Anterior cingulate cortex (tissue), 58 donors: ENCODE results near the gene C6orf15.
A peak's percentile ranks its signal among the peaks of the same experiment; 100 is the strongest.

Source experiments
- DNase-seq, 58 donors: peaks; one replicate each; lab custom pipeline; 2025; lab: John Stamatoyannopoulos, UW

Gene C6orf15

GRCh38 chr6:31111712-31112111, 663 bp downstream of the C6orf15 start:
- no peak for DNase-seq

- DNase-seq, result no peak
Observed at GRCh38 chr6:31110825-31111582, 1.4 kb downstream of the C6orf15 start.

- no peak for DNase-seq
Observed at GRCh38 chr6:31107052-31107451, 5.3 kb downstream of the C6orf15 start.

DNA sequence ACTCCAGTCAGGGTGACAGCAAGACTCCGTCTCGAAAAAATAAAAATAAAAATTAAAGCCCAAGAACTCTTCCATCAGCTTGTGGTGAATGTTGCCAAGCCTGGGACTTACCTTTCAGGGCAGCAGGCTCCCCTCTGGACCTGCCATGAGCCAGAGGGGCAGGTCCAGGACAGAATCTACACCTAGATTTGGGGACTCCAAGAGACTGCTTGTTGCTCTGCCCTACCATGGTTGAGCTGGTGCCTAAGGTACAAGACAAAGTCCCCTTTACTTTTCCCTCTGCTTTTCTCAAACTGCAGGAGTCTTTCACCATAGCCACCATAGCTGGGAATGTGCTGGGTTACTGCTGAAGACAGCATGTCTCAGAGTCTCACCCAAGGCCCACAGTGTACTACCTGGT, 9.2 kb downstream of the C6orf15 start:
- no peak for DNase-seq

GRCh38 chr6:31098449-31098938, 13.9 kb downstream of the C6orf15 start:
- no peak for DNase-seq

- DNase-seq, result no peak
Observed at GRCh38 chr6:31096656-31097055, 15.7 kb downstream of the C6orf15 start.

- no peak for DNase-seq
Observed at GRCh38 chr6:31096215-31096614, 16.2 kb downstream of the C6orf15 start.

GRCh38 chr6:31094389-31094881, 17.9 kb downstream of the C6orf15 start:
- no peak for DNase-seq

GRCh38 chr6:31092769-31093505, 19.4 kb downstream of the C6orf15 start:
- no peak for DNase-seq

- no peak for DNase-seq
Observed at GRCh38 chr6:31092238-31092637, 20.1 kb downstream of the C6orf15 start.

- no peak for DNase-seq
Observed at GRCh38 chr6:31091680-31092079, 20.7 kb downstream of the C6orf15 start.

DNA sequence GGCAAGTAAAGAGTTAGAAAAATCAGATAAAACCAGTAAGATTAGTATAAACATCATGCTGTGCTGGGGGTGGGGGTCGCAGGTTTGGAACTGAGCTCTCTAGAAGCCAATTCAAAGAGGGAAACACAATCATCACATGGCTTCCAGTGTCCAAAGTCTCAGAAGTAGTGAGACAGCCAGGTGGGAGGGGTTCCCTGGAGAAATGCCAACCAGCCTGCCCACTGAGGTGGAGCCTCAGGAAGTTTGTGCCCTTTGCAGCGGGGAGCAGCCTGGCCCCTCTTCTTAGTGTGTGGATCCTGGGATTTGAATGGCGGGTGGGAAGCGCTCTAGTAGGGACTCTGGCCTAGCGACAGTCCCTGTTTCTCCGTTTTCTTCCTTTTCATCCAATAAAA, 21.4 kb downstream of the C6orf15 start:
- no peak for DNase-seq

DNA sequence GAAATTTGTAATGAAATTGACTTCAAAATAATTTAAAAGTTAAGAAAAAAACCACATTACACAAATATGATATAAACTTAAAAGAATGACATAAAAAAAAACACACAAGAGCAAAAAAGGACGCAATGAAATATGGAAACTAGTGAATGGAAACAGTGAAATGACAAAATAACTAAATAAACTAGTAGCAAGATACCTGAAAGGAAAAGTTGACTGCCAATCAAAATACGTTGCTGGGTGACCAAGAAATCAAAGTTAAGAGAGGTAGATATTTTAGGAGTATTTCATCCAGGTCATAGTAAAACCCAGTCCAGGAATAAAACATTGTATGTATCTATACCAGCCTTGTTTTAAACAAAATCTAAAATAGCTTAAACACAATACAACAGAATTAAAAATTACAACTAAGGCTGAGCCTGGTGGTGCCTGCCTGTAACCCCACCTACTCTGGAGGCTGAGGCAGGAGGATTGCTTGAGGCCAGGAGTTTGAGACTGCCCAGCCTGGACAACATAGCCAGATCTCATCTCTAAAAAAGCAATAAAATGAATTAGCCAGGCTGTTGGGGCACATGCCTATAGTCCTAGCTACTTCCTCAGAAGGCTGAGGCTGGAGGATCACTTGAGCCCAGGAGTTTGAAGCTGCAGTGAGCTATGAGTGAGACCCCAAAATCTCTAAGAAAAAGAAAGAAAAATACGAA, 22.0 kb downstream of the C6orf15 start:
- no peak for DNase-seq

DNA sequence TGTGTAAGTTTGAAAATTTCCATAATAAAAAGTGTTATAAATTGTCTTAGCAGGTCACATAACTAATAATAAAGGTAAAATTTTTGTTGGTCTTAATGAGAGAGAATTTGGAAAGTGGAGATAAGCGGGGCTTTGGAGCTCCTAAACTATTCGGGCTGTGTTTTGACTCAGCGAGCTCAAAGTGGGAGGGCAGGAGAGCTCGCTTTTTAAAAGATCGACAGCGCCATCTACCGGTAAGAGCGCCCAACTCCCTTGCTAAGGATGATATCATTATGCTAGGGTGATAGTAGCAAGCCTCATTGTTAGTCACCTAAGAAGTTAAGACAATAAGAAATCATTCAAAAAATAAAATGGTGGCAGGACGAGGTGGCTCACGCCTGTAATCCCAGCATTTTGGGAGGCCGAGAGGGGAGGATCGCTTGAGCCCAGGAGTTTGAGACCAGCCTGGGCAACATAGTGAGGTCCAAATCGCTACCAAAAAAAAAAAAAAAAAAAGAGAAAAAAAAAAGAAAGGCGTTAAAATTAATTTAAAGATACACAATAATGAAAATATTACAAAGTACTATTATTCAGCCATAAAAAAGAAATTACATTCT, 24.8 kb downstream of the C6orf15 start:
- peak in 56 of 58 donors; percentile 5 to 88 (median 54) for DNase-seq

DNA sequence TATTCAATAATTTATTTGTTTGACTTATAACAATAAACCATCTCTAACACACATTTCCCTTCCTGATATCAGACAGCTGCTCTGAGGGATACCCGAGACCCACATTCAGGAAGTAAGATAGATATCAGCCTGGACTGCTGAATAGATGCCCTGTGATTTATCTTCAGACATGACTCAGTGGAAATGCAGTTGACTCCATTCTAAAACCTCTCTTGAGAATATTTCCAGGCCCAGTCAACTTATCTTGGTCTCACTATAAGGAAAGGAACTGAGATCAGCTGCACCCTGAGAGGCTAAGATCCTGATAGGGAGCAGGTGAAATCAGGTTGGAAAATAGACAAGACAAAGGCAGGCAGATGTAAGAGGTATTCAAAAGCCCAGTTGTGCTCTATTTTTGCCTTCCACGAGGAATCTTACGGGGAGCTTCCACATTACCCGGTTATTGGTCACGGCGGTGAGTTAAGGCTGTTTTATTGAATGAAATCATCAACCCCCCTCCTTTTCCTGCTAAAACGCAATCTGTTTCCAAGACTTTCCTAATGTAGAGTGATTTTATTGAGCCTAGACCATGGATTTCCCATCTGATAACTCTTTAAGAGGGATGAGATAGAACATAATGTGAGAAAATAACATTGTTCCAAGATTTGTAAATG, 25.5 kb downstream of the C6orf15 start:
- DNase-seq, result no peak

DNA sequence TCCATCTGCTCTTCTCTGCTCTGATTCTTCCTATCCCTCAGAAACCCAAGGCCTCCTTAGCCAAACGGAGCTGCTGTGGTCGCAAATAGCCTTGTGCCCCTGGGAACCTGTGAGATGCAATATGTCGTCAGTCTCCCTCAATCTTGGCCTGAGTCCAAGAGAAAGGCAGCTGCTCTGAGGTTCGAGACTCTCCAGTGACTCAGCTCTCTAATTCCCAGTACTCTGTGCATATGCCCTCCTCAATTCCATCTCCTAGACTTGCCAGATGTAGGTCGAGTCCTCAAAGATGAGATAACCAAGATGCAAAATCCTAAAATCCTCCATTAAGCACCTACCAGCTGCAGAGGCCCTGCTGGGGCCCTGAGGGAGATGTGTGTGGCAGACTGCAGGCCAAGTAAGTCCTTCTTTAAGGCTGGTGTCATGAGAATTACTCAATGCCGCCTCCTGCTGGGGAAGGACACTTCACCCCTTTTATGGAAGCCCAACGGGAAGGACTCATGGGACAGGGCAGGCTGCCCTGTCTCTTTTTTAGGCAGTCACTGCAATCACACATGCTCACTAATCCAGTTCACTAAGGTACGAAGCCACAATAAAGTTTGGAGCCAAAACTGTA, 28.5 kb downstream of the C6orf15 start:
- DNase-seq, result peak in 3 of 58 donors; percentile 8 to 14 (median 9)

DNA sequence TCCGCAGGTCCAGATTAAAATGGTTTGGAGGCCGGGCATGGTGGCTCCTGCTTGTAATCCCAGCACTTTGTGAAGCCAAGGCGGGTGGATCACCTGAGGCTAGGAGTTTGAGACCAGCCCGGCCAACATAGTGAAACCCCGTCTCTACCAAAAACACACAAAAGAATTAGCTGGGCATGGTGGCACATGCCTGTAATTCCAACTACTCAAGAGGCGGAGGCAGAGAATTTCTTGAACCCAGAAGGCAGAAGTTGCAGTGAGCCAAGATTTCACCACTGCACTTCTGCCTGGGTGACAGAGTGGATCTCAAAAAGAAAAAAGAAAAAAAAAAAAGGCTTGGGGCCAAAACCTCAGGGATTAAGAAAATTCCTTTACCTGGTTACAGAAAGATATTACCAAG, 30.5 kb downstream of the C6orf15 start:
- DNase-seq, result no peak

GRCh38 chr6:31079656-31080261, 32.6 kb downstream of the C6orf15 start:
- DNase-seq, result peak in 53 of 58 donors; percentile 9 to 81 (median 46)

DNA sequence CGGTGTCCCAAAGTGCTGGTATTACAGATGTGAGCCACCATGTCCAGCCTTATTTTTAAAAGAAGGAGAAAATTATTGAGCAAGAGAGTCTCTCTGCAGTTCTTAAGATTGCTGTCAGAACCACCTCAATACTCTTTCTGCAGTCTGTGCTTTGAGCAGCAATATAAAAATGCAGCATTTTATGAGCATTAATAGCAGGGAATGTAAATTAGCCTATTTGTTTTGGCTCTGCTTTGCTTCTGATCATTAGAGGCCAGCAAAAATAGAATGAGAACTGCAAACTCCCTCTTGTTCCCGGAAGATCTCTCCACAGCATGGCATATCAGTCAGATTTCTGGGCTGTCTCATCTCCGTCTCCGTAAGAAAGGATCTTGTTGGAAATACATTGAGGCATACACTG, 35.8 kb downstream of the C6orf15 start:
- no peak for DNase-seq
